A549 (cell line): ENCODE data around the gene ATG5. TPM values are rescaled to one million over a fixed set of nuclear protein-coding genes. Genes with fewer than 3 reads are reported as not detected.

Source experiments
- ATAC-seq, 2 experiments: fragments of 200-7000 bp in 1 of 2; fragments of >200 bp in 1 of 2; cut with Nextera tagmentation in 1 of 2; cut with Tn5 transposase in 1 of 2; 3 replicates each; pipeline versions ENCODE4 v1.8.0 to v1.9.1; 2018 to 2020; ENCODE audit warnings: mild to moderate bottlenecking in 1 of 2, moderate library complexity in 1 of 2
- CTCF ChIA-PET: fragments of 300-600 bp; sonication (Branson Sonifier 250); formaldehyde crosslinking; extraction: SDS; loops from one replicate; lab custom pipeline; 2021; ENCODE audit warnings: antibody characterized with exemption, inconsistent platforms; lab: Yijun Ruan, JAX
- POLR2A ChIA-PET: fragments of 350-600 bp; formaldehyde crosslinking; extraction: SDS; loops from one replicate; lab custom pipeline; 2021; ENCODE audit warnings: antibody characterized with exemption, inconsistent platforms; lab: Yijun Ruan, JAX
- DNase-seq, 2 experiments: peaks; one replicate each; pipeline versions ENCODE4 v3.0.0 to v3.0.0-alpha.2; 2011 to 2016; ENCODE audit warnings: low read depth in 1 of 2, low spot score in 1 of 2
- FAIRE-seq: peaks from 2 replicates; lab custom pipeline; 2011; peaks lifted over from hg19 to GRCh38; lab: Jason Lieb, UNC
- H3K27ac ChIP-seq, 2 experiments: fragments of >200 bp; sonication (Bioruptor Twin); formaldehyde crosslinking; 3 replicates each; pipeline ENCODE4 v1.5.1; 2016 to 2017
- H3K4me1 ChIP-seq: fragments of >200 bp; sonication (Bioruptor Twin); formaldehyde crosslinking; 3 replicates; pipeline ENCODE4 v1.6.1; 2016
- H3K4me2 ChIP-seq: fragments of >200 bp; sonication (Bioruptor Twin); formaldehyde crosslinking; 3 replicates; pipeline ENCODE4 v1.6.1; 2016
- H3K4me3 ChIP-seq: fragments of >200 bp; sonication (Bioruptor Twin); formaldehyde crosslinking; 3 replicates; pipeline ENCODE4 v1.5.1; 2016
- H3K9me3 ChIP-seq: fragments of >200 bp; sonication (Bioruptor Twin); formaldehyde crosslinking; 3 replicates; pipeline ENCODE4 v1.6.1; 2016
- CBX2 ChIP-seq: fragments of 200-600 bp; sonication (generic); IDR thresholded peaks from 2 replicates; pipeline ENCODE4 v1.6.1; 2016; ENCODE audit warnings: low read depth, mild to moderate bottlenecking, borderline replicate concordance
- CEBPB ChIP-seq, 2 experiments: fragments of >200 bp in 1 of 2; sonication (Bioruptor Twin) in 1 of 2; formaldehyde crosslinking in 1 of 2; IDR thresholded peaks; 2 replicates each; pipeline ENCODE4 v1.6.1; 2012 to 2016
- CHD4 ChIP-seq: fragments of 200-600 bp; sonication (generic); IDR thresholded peaks from 2 replicates; pipeline ENCODE4 v1.6.1; 2016; ENCODE audit warnings: antibody characterized with exemption, mild to moderate bottlenecking, borderline replicate concordance
- CTCF ChIP-seq: fragments of >200 bp; sonication (Bioruptor Twin); formaldehyde crosslinking; IDR thresholded peaks from 3 replicates; pipeline ENCODE4 v1.5.1; 2016
- EHF ChIP-seq: fragments of 250-450 bp; sonication (Bioruptor Pico); IDR thresholded peaks from 2 replicates; pipeline ENCODE4 v1.5.0; 2020; ENCODE audit warnings: mild to moderate bottlenecking
- FOSB ChIP-seq: fragments of 250-450 bp; sonication (Bioruptor Pico); IDR thresholded peaks from 2 replicates; pipeline ENCODE4 v1.5.0; 2020; ENCODE audit warnings: mild to moderate bottlenecking, moderate library complexity
- FOXS1 ChIP-seq: fragments of 250-450 bp; sonication (Bioruptor Pico); IDR thresholded peaks from 2 replicates; pipeline ENCODE4 v1.5.0; 2020; ENCODE audit warnings: mild to moderate bottlenecking, moderate library complexity
- GATA3 ChIP-seq: IDR thresholded peaks from 2 replicates; pipeline ENCODE4 v1.6.1; 2012; ENCODE audit warnings: borderline replicate concordance
- HES2 ChIP-seq: fragments of >200 bp; sonication (Bioruptor Twin); formaldehyde crosslinking; IDR thresholded peaks from 2 replicates; pipeline ENCODE4 v1.6.1; 2016
- HEYL ChIP-seq: fragments of 250-450 bp; sonication (Bioruptor Pico); IDR thresholded peaks from 2 replicates; pipeline ENCODE4 v1.8.0; 2021; ENCODE audit warnings: mild to moderate bottlenecking, moderate library complexity
- HOXA7 ChIP-seq: fragments of 250-450 bp; sonication (Bioruptor Pico); IDR thresholded peaks from 2 replicates; pipeline ENCODE4 v1.5.0; 2020; ENCODE audit warnings: mild to moderate bottlenecking, moderate library complexity
- HOXB13 ChIP-seq: fragments of 250-450 bp; sonication (Bioruptor Pico); IDR thresholded peaks from 2 replicates; pipeline ENCODE4 v1.5.0; 2020; ENCODE audit warnings: low read depth, mild to moderate bottlenecking, moderate library complexity
- JUN ChIP-seq, 2 experiments: fragments of >200 bp; sonication (Bioruptor Twin); formaldehyde crosslinking; IDR thresholded peaks; 2 replicates in 1 of 2; 3 replicates in 1 of 2; pipeline ENCODE4 v1.6.1; 2016 to 2017
- MYC ChIP-seq: IDR thresholded peaks from 2 replicates; pipeline ENCODE4 v1.6.1; 2012; ENCODE audit warnings: mild to moderate bottlenecking, inconsistent platforms, low read length, improper control_type of control experiment, borderline replicate concordance
- NFE2L2 ChIP-seq: fragments of 150-350 bp; conservative IDR thresholded peaks from 2 replicates; pipeline ENCODE4 v1.6.1; 2014; ENCODE audit warnings: low read length
- PBX3 ChIP-seq: IDR thresholded peaks from 2 replicates; pipeline ENCODE4 v1.6.1; 2012
- PHF8 ChIP-seq: fragments of 200-600 bp; sonication (generic); IDR thresholded peaks from 2 replicates; pipeline ENCODE4 v1.6.1; 2016; ENCODE audit warnings: low read depth, mild to moderate bottlenecking, antibody characterized with exemption, moderate library complexity, borderline replicate concordance
- POLR2AphosphoS2 ChIP-seq: conservative IDR thresholded peaks from 2 replicates; pipeline ENCODE4 v1.6.1; 2012; ENCODE audit warnings: low read length, improper control_type of control experiment, inconsistent platforms
- RARB ChIP-seq: fragments of 250-450 bp; sonication (Bioruptor Pico); IDR thresholded peaks from 2 replicates; pipeline ENCODE4 v1.8.0; 2021; ENCODE audit warnings: mild to moderate bottlenecking, moderate library complexity
- RFX5 ChIP-seq: fragments of 450-650 bp; IDR thresholded peaks from 2 replicates; pipeline ENCODE4 v1.7.1; 2014; ENCODE audit warnings: antibody characterized with exemption, mild to moderate bottlenecking, moderate library complexity
- SREBF2 ChIP-seq: fragments of 450-650 bp; IDR thresholded peaks from 2 replicates; pipeline ENCODE4 v1.6.1; 2014; ENCODE audit warnings: mild to moderate bottlenecking, moderate library complexity
- USF2 ChIP-seq: fragments of 450-650 bp; IDR thresholded peaks from 2 replicates; pipeline ENCODE4 v1.6.1; 2014; ENCODE audit warnings: antibody characterized with exemption
- ZSCAN20 ChIP-seq: fragments of 250-450 bp; sonication (Bioruptor Pico); IDR thresholded peaks from 2 replicates; pipeline ENCODE4 v1.8.0; 2022; ENCODE audit warnings: mild to moderate bottlenecking, moderate library complexity
- WGBS: methylation state at CpG from one replicate; pipeline ENCODE4 v1.1.6; 2017; ENCODE audit errors: missing lambda C conversion rate; 5-methylcytosine and 5-hydroxymethylcytosine counted together
- polyA plus RNA-seq, 4 experiments: library from polyadenylated mRNA; depleted of rRNA in 3 of 4; stranded (reverse); fragments of >200 nt; fragmentation: RNase III in 1 of 4; extraction: RNeasy Plus Mini Kit Qiagen cat#74134 plus additional on column Dnase treatment in 1 of 4; gene quantifications; 2 replicates in 3 of 4; 3 replicates in 1 of 4; pipeline ENCODE4 v1.2.3, GENCODE V29; 2011 to 2017
- TF ChIP-seq, protein P1 (sequence below): fragments of 200-600 bp; sonication (generic); IDR thresholded peaks from 2 replicates; pipeline ENCODE4 v1.6.1; 2016; ENCODE audit warnings: antibody characterized with exemption, mild to moderate bottlenecking, moderate library complexity
- TF ChIP-seq, protein P2 (sequence below): fragments of >200 bp; sonication (Bioruptor Twin); formaldehyde crosslinking; IDR thresholded peaks from 3 replicates; pipeline ENCODE4 v1.6.1; 2016
- TF ChIP-seq, protein P3 (sequence below): fragments of 250-450 bp; sonication (Bioruptor Pico); IDR thresholded peaks from 2 replicates; pipeline ENCODE4 v1.5.0; 2020; ENCODE audit warnings: low read depth, mild to moderate bottlenecking, moderate library complexity

ATG5 gene
- polyA plus RNA-seq, 2 of the 4 experiments (the other 2 are of a cell fraction), result 26.6 to 53.5 TPM

- no peak overlapping the region for H3K27ac ChIP-seq
- WGBS, result 89% methylated on average over 3 of the region's 3 CpGs
- DNase-seq, result no peak
- FAIRE-seq, result no peak
- no peak overlapping the region for H3K4me2 ChIP-seq
- H3K4me3 ChIP-seq, result no peak overlapping the region
- TF ChIP-seq RARB (CRISPR knock-in tag) (no peak), RFX5 (no peak), PBX3 (no peak), CHD4 (no peak), HOXB13 (no peak), HOXA7 (CRISPR knock-in tag) (no peak), HEYL (no peak), NFE2L2 (no peak), FOSB (CRISPR knock-in tag) (no peak), USF2 (no peak), POLR2AphosphoS2 (no peak), JUN (IDR thresholded peaks at IDR 0.05) (no peak), EHF (CRISPR knock-in tag) (no peak), FOXS1 (CRISPR knock-in tag) (no peak)
- TF ChIP-seq, protein P1, sequence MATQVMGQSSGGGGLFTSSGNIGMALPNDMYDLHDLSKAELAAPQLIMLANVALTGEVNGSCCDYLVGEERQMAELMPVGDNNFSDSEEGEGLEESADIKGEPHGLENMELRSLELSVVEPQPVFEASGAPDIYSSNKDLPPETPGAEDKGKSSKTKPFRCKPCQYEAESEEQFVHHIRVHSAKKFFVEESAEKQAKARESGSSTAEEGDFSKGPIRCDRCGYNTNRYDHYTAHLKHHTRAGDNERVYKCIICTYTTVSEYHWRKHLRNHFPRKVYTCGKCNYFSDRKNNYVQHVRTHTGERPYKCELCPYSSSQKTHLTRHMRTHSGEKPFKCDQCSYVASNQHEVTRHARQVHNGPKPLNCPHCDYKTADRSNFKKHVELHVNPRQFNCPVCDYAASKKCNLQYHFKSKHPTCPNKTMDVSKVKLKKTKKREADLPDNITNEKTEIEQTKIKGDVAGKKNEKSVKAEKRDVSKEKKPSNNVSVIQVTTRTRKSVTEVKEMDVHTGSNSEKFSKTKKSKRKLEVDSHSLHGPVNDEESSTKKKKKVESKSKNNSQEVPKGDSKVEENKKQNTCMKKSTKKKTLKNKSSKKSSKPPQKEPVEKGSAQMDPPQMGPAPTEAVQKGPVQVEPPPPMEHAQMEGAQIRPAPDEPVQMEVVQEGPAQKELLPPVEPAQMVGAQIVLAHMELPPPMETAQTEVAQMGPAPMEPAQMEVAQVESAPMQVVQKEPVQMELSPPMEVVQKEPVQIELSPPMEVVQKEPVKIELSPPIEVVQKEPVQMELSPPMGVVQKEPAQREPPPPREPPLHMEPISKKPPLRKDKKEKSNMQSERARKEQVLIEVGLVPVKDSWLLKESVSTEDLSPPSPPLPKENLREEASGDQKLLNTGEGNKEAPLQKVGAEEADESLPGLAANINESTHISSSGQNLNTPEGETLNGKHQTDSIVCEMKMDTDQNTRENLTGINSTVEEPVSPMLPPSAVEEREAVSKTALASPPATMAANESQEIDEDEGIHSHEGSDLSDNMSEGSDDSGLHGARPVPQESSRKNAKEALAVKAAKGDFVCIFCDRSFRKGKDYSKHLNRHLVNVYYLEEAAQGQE, result no peak
- TF ChIP-seq, protein P2, sequence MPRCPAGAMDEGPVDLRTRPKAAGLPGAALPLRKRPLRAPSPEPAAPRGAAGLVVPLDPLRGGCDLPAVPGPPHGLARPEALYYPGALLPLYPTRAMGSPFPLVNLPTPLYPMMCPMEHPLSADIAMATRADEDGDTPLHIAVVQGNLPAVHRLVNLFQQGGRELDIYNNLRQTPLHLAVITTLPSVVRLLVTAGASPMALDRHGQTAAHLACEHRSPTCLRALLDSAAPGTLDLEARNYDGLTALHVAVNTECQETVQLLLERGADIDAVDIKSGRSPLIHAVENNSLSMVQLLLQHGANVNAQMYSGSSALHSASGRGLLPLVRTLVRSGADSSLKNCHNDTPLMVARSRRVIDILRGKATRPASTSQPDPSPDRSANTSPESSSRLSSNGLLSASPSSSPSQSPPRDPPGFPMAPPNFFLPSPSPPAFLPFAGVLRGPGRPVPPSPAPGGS, result no peak
- TF ChIP-seq, protein P3, sequence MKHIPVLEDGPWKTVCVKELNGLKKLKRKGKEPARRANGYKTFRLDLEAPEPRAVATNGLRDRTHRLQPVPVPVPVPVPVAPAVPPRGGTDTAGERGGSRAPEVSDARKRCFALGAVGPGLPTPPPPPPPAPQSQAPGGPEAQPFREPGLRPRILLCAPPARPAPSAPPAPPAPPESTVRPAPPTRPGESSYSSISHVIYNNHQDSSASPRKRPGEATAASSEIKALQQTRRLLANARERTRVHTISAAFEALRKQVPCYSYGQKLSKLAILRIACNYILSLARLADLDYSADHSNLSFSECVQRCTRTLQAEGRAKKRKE (CRISPR knock-in tag), result no peak
- CTCF ChIA-PET, result no interaction called here
- POLR2A ChIA-PET, result no interaction called here
- peaks cover 26% of the 10 kb centered on the region for H3K4me1 ChIP-seq
- ATAC-seq, result no peak
- H3K9me3 ChIP-seq, result no peaks in the 10 kb centered on the region
These were observed 140.9 kb downstream of the ATG5 start for GRCh38 chr6:106184629-106185028.

- ChIA-PET POLR2A (no interaction called here), CTCF (interaction anchor here (1.2 kb wide), 1 partner anchor 76 kb away, joined by 3 read pairs; no protein-coding TSS in a partner anchor)
- ATAC-seq, result no peak
- no peak overlapping the region for H3K4me2 ChIP-seq
- DNase-seq, result no peak
- no peak overlapping the region for H3K4me3 ChIP-seq
- H3K9me3 ChIP-seq, result no peaks in the 10 kb centered on the region
- no peak overlapping the region for H3K27ac ChIP-seq
- H3K4me1 ChIP-seq, result peaks cover 24% of the 10 kb centered on the region
- no peak for FAIRE-seq
- WGBS, result 81% methylated on average over 1 of the region's 1 CpG
- no peak for TF ChIP-seq GATA3
- no peak for TF ChIP-seq CEBPB (IDR thresholded peaks at IDR 0.05)
- TF ChIP-seq CBX2, result no peak
- TF ChIP-seq SREBF2, result no peak
- TF ChIP-seq, protein P3 (CRISPR knock-in tag), result no peak
- TF ChIP-seq HES2, result no peak
- TF ChIP-seq ZSCAN20 (CRISPR knock-in tag), result no peak
- no peak for TF ChIP-seq CTCF
- TF ChIP-seq PHF8, result no peak
- TF ChIP-seq MYC, result no peak
- TF ChIP-seq JUN (IDR thresholded peaks at IDR 0.05), result no peak
- TF ChIP-seq, protein P2, result no peak
These were observed 142.1 kb downstream of the ATG5 start for GRCh38 chr6:106183430-106183829.
